HG02938 (cell line): ENCODE results near the gene HDAC3.
"Not testable (repeated sequence)": the region's sequence is repeated elsewhere in the genome, so short reads cannot be mapped to it uniquely, and the experiment has no call there.

ENCODE experiments used
- ATAC-seq: cut with Tn5 transposase; IDR thresholded peaks from one replicate; pipeline ENCODE4 v1.9.1; 2021; ENCODE audit warnings: mild to moderate bottlenecking, moderate library complexity; ENCODE audit not compliant: unreplicated experiment

Gene HDAC3

DNA sequence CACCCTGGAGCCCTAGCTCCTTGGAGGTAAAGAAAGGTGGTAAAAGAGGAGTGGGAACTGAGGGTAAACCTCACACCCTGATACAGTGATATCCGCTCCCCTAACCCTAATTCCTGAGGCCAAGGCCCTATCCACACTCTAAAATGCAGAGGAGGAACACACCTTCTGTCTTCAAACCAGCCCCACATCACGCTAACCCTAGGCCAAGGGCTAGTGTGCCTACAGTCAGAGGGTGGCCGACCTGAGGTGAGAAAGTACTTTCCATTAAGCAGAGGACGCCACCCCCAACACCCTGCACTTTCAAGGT, 590 bp downstream of the HDAC3 start:
- no peak for ATAC-seq

GRCh38 chr5:141635646-141636045, 1.0 kb downstream of the HDAC3 start:
- ATAC-seq, result no peak

DNA sequence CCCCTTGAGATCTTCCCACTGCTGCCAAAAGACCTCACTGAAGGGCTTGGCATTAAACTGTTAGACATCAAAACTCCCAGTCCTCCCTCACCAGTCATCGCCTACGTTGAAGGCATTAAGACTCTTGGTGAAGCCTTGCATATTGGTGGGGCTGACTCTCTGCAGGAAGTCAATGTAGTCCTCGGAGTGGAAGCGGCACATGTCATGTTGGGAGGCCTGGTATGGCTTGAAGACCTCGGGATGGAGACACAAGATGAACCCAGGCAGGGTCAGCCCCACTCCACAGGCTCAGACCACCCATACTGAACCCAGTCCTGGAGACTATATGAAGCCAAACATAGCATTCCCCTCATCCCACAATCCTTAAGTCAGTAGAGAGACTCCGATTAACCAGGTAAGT, 1.9 kb downstream of the HDAC3 start:
- ATAC-seq, result no peak

DNA sequence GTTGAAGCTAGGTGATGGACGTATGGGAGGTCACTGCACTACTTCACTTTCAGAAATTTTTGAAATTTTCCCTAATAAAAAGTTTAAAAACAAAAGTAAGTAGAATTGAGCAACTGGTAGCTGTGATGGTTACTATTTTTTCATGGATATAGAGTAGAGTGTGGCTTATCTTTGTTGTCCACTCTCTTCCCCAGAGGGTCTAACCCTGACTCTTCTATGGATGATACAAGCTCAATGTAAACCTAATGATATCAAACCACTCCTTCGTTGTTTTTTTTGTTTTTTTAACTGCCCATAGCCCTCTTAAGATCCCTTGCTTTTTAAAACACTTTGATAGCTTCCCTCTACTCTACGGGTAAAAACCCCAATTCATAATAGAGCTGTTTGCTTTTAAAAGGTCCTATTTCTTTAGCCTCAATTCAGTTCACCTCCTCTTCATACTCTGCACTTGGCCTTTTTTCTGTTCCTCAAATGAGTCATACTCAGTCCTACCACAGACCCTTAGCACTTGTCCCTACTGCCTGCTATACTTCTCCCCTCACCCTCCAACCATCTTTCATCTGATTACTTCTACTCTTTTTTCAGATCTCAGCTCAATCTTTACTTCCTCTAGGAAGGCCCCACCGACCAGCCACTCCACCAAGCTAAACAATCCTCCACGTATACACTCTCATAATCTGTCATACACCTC, 2.6 kb downstream of the HDAC3 start:
- ATAC-seq, result peak; percentile 71

GRCh38 chr5:141632650-141633049, 4.0 kb downstream of the HDAC3 start:
- no peak for ATAC-seq

DNA sequence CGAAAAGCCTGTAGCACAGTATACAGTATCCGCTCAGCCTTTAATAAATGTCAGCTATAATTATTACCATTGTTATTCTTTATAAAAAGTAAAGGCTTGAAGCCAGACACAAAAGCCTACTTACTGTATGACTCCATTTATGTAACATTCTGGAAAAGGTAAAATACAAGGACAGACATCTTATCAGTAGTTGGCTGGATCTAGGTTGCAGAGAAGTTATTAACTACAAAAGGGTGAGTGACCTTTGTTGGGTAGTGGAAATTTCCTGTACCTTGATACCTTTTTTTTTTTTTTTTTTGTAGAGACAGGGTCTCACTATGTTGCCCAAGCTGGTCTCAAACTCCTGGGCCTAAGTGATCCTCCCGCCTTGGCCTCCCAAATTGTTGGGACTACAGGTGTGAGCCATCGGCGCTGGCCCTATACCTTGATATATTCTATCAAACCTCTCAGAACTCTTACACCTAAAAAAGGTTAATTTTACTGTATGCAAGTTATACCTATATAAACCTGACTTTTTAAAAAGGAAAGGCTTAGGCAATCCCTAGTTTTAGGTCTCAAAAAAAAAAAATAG, 6.0 kb downstream of the HDAC3 start:
- ATAC-seq, result no peak

- ATAC-seq, result no peak
Measured at GRCh38 chr5:141628175-141628788, 8.4 kb downstream of the HDAC3 start.

DNA sequence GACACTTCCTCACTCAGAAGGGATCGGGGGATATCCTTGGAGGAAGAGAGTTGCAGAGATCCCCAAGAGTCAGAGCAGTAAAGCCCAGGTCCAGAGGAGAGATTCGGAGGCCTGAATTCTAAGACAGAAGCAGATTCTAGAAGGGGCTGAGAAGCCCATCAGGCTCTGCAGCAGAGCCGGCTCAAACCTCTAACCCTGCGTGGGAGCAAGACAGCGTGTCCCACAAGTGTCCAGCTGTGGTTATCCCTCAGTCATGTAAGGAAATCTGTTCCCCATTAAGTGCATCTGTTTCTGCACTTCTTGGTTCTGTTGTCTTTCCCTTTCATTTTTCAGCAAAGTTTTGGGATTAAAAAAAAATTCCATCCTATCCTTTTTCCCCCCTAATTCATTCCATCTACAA, 13.0 kb downstream of the HDAC3 start:
- no peak for ATAC-seq

GRCh38 chr5:141623186-141623585, 13.5 kb downstream of the HDAC3 start:
- ATAC-seq, result peak; percentile 48

- ATAC-seq, result peak; percentile 80
Measured at GRCh38 chr5:141618804-141619554, 17.7 kb downstream of the HDAC3 start, which contains the start of gene DIAPH1. DIAPH1 (minus strand) TSS chr5:141619000; CDS start chr5:141618914, 86 bp downstream.

DNA sequence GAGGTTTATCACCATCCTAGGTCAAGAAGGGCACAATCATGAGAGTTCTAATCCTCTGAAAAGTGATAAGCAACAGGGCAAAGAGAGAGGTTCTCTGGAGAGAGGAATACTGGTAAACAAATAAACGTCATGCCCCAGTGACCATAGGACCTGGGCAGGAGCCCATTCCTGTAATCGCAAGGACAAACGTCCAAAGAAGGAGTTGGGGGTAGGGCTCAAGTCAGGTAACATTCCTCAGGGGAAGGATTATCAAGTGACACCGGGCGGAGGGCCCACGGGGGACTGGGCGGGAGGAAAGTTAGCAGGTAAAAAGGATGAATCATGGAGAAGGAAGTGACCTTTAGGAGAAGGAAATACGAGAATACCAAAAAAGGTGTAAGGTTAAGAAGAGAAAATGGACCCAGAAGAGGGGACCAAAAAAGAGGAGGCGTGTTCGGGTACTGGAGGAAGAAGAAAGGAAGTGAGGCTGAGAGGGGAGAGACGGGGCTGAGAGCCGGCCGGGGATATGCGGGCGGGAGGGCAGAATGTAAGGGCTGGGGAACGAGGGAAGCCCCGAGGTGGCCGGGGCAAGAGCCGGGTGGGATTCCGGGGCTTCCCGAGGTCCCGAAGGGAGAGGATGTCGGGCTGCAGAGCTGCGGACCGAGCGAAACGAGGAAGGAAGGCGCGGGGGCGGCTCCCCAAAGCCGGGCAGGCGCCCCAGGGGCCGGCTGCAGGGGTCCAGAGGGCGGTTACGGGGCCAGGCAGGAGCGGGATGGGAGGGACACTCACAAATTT, 18.4 kb downstream of the HDAC3 start:
- ATAC-seq, result peak; percentile 36

DNA sequence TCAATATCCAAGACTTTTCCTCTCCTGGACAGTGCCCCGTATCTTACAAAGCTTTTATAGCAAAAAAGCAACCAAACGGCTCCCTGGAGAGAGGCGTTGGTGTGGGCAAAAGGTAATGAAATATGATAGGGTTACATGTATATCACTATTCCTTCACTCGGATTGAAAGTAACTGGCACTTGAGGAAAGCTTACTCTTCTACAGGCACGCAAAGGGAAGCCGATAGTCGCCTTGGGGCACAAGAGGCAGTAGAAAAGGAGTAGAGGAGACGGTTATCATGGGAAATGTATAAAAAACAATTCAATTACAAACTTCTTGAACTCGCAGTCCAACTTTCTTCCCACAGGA, 19.0 kb downstream of the HDAC3 start:
- no peak for ATAC-seq

GRCh38 chr5:141617128-141617527, 19.5 kb downstream of the HDAC3 start:
- no peak for ATAC-seq

GRCh38 chr5:141615991-141616720, 20.5 kb downstream of the HDAC3 start:
- ATAC-seq, result no peak

GRCh38 chr5:141613344-141613743, 23.3 kb downstream of the HDAC3 start:
- ATAC-seq, result no peak

DNA sequence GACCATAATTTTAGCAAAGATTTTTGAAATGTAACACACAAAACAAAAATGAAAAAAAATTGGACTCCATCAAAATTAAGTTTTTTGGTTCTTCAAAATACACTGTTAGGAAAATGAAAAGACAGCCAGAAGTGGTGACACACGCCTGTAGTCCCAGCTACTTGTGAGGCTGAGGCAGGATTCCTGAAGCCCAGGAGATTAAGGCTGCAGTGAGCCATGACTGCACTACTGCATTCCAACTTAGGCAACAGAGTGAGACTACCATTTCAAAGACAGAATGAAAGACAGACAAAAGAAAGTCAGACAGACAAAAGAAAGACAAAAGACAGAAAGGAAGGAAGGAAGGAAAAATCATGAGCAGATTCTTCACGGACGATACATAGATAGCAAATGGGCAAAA, 25.4 kb downstream of the HDAC3 start:
- ATAC-seq, result no peak

GRCh38 chr5:141609921-141610320, 26.7 kb downstream of the HDAC3 start:
- ATAC-seq, result not testable (repeated sequence)

- ATAC-seq, result no peak
Measured at GRCh38 chr5:141609044-141609443, 27.6 kb downstream of the HDAC3 start.

DNA sequence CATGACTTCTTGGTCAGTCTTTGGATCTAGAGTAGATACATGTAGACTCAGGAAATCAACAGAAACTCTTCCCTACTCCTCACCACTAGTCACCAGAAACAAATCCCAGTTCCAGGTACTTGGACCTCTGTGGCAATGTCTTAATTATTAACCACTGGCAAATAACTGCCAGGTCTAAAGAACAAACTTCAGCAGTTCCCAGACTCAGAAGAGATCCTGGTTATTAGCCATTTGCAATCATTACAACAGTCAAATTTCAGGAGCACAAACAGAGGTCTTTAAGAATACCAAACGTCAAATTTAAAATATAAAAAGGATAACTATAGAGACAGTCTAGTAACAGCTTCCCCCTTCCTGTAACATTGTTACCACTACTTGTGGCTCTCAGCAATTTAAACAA, 28.1 kb downstream of the HDAC3 start:
- ATAC-seq, result no peak

GRCh38 chr5:141608046-141608445, 28.6 kb downstream of the HDAC3 start:
- ATAC-seq, result no peak
